ENCODE measurements around the gene FOCAD. TPM values are rescaled to one million over a fixed set of nuclear protein-coding genes. Genes with fewer than 3 reads are reported as not detected.

Gene FOCAD
- total RNA-seq, 1 donor from 2014 or later = 57.2 TPM

DNA sequence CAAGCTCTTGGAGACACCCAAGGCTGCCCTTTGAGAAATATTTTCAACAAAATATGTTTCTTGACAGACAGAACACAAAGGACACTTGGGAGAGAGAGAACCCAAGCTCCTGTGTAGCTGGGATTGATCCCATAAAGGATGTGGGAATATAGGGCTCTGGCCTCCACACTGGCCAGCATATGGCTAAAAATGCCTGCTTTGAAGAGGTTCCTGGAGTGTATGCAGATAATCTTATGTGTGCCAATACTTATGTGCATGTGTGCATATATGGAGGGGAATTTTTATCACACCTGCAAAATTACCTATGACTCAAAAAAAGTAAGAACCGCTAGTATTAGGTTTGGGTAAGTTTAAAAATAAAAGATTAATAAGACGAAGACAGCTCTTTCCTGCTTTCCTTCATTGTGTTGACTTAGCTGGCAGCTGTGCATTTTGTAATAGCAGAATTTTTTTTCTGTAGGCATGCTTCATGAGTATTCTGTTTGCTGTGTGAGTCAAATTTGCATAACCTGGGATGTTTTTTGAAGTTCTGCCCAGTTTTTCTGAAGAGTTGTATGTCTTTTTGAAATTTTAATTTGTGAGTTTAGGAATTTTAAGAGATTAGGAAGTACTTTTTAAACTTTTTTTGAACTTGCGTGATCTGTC, 304.7 kb downstream of the FOCAD start:
- DNase-seq (ENCODE audit: low spot score) = no peak
- Mint-ChIP-seq H3K27me3 (ENCODE audit: unreplicated experiment) (peaks cover 3% of the 10 kb centered on the region), H3K4me1 (ENCODE audit: unreplicated experiment) (no peaks in the 10 kb centered on the region), H3K36me3 (ENCODE audit: low read depth, unreplicated experiment) (peaks cover 25% of the 10 kb centered on the region), H3K4me3 (ENCODE audit: unreplicated experiment) (no peak overlapping the region), H3K9me3 (ENCODE audit: unreplicated experiment) (peaks cover 3% of the 10 kb centered on the region), H3K27ac (ENCODE audit: unreplicated experiment) (no peak overlapping the region)
- no peak for TF ChIP-seq CTCF (IDR thresholded peaks at IDR 0.05; ENCODE audit: unreplicated experiment)

DNA sequence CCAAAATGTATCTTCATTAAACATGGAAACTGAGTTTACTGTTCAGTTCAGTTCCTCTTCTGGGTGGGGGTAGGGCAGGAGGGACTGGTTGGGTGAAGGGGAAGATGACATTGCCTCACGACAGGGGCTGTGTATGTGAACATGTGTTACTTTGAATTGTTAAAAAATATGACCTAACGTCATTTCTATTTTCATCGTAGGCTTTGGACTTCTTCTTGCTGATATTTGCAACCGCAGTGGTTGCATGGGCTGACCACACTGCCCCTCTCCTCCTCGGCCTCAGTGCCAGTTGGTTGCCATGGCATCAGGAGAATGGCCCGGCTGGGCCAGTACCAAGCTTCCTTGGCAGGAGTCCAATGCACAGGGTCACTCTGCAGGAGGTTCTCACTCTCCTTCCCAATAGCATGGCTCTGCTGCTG, 305.9 kb downstream of the FOCAD start:
- H3K27ac Mint-ChIP-seq (ENCODE audit: unreplicated experiment) = no peak overlapping the region
- no peak for DNase-seq (ENCODE audit: low spot score)
- peaks cover 25% of the 10 kb centered on the region for H3K36me3 Mint-ChIP-seq (ENCODE audit: low read depth, unreplicated experiment)
- no peak for TF ChIP-seq CTCF (IDR thresholded peaks at IDR 0.05; ENCODE audit: unreplicated experiment)
- no peaks in the 10 kb centered on the region for H3K4me1 Mint-ChIP-seq (ENCODE audit: unreplicated experiment)
- no peak overlapping the region for H3K4me3 Mint-ChIP-seq (ENCODE audit: unreplicated experiment)
- peaks cover 3% of the 10 kb centered on the region for H3K27me3 Mint-ChIP-seq (ENCODE audit: unreplicated experiment)
- peaks cover 3% of the 10 kb centered on the region for H3K9me3 Mint-ChIP-seq (ENCODE audit: unreplicated experiment)

DNA sequence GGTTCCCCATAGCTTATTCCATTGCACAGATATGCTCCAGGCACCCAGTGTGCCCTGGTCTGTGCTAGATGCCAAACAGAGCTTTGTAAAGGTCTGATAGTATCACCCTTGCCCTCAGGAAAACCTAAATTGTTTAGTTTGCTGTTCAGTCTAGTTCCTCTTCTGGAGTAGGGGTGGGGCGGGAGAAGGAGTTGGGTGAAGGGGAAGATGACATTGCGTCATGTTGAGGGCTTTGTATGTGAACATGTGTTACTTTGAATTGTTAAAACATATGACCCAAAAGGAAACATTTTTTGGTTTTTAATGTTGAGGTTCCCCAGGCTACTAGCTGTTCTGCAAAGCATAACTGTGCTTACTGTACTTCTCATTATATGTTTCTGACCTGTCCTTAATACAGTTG, 306.8 kb downstream of the FOCAD start:
- H3K4me3 Mint-ChIP-seq (ENCODE audit: unreplicated experiment) = no peak overlapping the region
- no peak for DNase-seq (ENCODE audit: low spot score)
- no peak overlapping the region for H3K27ac Mint-ChIP-seq (ENCODE audit: unreplicated experiment)
- peaks cover 4% of the 10 kb centered on the region for H3K4me1 Mint-ChIP-seq (ENCODE audit: unreplicated experiment)
- H3K36me3 Mint-ChIP-seq (ENCODE audit: low read depth, unreplicated experiment) = peaks cover 25% of the 10 kb centered on the region
- peaks cover 3% of the 10 kb centered on the region for H3K9me3 Mint-ChIP-seq (ENCODE audit: unreplicated experiment)
- peaks cover 3% of the 10 kb centered on the region for H3K27me3 Mint-ChIP-seq (ENCODE audit: unreplicated experiment)
- no peak for TF ChIP-seq CTCF (IDR thresholded peaks at IDR 0.05; ENCODE audit: unreplicated experiment)

DNA sequence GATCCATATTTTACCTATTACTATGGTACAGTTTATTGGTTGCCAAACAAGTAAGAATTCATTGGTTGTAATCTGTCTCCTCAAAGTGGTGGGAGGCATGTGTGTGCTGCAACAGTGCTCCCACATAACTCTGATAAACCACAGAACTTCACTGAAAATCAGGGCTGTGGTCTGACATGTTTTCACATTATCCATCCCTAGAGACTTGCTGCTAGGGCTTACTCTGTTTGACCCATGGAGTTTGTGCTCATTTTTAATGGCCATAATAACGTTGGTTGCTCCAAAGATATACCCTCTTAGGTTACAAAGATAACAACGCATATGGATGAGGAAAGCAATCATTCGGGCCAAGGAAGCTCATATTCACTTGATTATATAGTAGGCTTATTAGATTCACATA, 310.4 kb downstream of the FOCAD start:
- no peak overlapping the region for H3K27ac Mint-ChIP-seq (ENCODE audit: unreplicated experiment)
- TF ChIP-seq CTCF (IDR thresholded peaks at IDR 0.05; ENCODE audit: unreplicated experiment) = no peak
- H3K9me3 Mint-ChIP-seq (ENCODE audit: unreplicated experiment) = peaks cover 3% of the 10 kb centered on the region
- no peak overlapping the region for H3K4me3 Mint-ChIP-seq (ENCODE audit: unreplicated experiment)
- H3K36me3 Mint-ChIP-seq (ENCODE audit: low read depth, unreplicated experiment) = peaks cover 21% of the 10 kb centered on the region
- DNase-seq (ENCODE audit: low spot score) = no peak
- peaks cover 26% of the 10 kb centered on the region for H3K4me1 Mint-ChIP-seq (ENCODE audit: unreplicated experiment)
- H3K27me3 Mint-ChIP-seq (ENCODE audit: unreplicated experiment) = peaks cover 4% of the 10 kb centered on the region

GRCh38 chr9:20995616-20996015, 311.6 kb downstream of the FOCAD start:
- peaks cover 26% of the 10 kb centered on the region for H3K4me1 Mint-ChIP-seq (ENCODE audit: unreplicated experiment)
- DNase-seq (ENCODE audit: low spot score) = no peak
- peaks cover under 1% of the 10 kb centered on the region for H3K9me3 Mint-ChIP-seq (ENCODE audit: unreplicated experiment)
- no peak for TF ChIP-seq CTCF (IDR thresholded peaks at IDR 0.05; ENCODE audit: unreplicated experiment)
- peaks cover 10% of the 10 kb centered on the region for H3K36me3 Mint-ChIP-seq (ENCODE audit: low read depth, unreplicated experiment)
- H3K27ac Mint-ChIP-seq (ENCODE audit: unreplicated experiment) = no peak overlapping the region
- peaks cover 3% of the 10 kb centered on the region for H3K27me3 Mint-ChIP-seq (ENCODE audit: unreplicated experiment)
- H3K4me3 Mint-ChIP-seq (ENCODE audit: unreplicated experiment) = no peak overlapping the region

Measured in endothelial cell (in vitro differentiated cells).